Myocyte (in vitro differentiated cells): ENCODE results near the gene KDM3B. TPM values are rescaled to one million over a fixed set of nuclear protein-coding genes. Genes with fewer than 3 reads are reported as not detected.
A peak's percentile ranks its signal among the peaks of the same experiment; 100 is the strongest.

Source experiments
- DNase-seq: peaks from one replicate; pipeline ENCODE4 v3.0.0-alpha.2; 2012; ENCODE audit warnings: low read depth
- total RNA-seq: library from RNA; depleted of rRNA; stranded (reverse); fragments of >200 nt; gene quantifications from 2 replicates; pipeline ENCODE4 v1.2.3, GENCODE V29; 2014

KDM3B gene
- total RNA-seq, 1 donor from 2014 or later, result 33.3 TPM

DNA sequence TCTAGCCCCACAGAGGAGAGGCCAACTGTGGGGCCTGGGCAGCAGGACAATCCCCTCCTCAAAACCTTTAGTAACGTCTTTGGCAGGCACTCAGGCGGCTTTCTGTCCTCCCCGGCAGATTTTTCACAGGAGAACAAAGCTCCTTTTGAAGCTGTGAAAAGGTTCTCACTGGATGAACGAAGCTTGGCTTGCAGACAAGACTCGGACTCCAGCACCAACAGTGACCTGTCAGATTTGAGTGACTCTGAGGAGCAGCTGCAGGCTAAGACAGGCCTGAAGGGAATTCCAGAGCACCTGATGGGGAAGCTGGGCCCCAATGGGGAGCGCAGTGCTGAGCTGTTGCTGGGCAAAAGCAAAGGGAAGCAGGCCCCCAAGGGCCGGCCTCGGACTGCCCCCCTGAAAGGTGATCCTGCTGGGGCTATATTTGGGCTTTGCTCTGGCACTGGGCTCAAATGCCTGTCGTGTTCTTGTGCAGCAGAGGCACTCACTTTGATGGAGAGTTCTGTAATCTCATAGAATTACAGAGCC, 39.4 kb downstream of the KDM3B start:
- DNase-seq, result peak; percentile 90

DNA sequence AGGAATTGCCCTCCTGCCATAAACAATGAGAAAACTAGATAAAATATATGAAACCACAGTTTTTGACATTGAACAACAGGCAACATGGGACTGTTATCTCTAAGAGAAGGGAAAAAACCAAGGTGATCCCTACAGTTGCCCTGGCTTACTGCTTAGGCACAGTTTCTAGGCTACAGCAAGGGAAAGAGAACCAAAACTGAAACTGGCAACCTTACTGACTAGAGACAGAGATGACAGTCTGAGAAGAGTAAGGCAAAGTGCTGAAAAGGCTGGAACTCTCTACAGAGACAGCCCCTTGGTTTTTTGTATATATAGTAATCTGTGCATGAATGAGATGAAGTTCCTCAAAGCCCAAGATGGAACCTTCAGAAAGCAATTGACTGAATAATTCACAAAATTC, 50.2 kb downstream of the KDM3B start:
- DNase-seq, result no peak

DNA sequence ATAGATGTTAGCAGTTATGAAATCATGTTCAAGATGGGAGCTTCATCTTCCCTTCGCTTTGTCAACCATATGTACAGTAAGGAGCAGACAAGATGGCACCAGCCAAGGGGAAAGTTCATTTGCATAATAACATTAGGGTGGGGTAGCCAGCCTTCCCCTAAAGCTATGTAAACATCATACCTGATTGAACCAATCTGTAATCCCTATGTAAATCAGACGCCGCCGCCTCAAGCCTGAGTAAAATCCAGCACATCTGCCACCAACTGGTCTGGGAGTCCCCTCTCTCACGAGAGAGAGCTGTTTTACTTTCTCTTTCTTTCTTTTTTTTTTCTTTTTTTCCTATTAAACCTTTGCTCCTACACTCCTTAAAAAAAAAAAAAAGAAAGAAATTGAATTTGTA, 55.5 kb downstream of the KDM3B start:
- no peak for DNase-seq

DNA sequence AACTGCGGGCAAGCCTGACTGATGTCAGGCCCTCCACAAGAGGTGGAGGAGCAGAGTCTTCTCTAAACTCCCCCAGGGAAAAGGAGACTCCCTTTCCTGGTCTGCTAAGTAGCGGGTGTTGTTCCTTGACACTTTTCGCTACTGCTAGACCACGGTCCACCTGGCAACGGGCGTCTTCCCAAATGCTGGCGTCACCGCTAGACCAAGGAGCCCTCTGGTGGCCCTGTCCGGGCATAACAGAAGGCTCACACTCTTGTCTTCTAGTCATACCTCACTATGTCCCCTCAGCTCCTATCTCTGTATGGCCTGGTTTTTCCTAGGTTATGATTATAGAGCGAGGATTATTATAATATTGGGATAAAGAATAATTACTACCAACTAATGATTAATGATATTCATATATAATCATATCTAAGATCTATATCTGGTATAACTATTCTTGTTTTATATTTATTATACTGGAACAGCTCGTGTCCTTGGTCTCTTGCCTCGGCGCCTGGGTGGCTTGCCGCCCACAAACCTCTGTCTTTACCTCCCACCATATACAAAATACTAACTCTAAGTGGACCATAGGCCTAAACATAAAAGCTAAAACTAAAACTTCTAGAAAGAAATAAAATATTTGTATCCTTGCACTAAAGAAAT, 58.6 kb downstream of the KDM3B start:
- DNase-seq, result peak; percentile 19

DNA sequence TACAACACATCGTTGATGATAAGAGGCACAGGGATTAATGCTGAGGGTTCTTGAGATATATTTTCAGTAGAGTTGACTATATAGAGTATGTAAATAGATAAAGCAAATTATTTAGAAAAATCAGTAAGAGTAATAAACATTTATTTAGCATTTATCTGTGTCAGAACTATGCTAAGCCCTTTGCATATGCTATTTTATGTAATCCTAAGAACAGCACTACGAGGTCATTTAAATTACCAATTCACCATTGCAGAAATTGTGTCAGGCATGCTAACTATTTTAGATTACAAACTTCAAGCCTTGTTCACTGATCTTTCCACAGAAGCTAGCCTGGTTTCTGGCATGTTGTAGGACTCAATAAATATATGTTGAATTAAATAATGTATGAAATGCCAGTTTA, 66.0 kb downstream of the KDM3B start:
- no peak for DNase-seq

DNA sequence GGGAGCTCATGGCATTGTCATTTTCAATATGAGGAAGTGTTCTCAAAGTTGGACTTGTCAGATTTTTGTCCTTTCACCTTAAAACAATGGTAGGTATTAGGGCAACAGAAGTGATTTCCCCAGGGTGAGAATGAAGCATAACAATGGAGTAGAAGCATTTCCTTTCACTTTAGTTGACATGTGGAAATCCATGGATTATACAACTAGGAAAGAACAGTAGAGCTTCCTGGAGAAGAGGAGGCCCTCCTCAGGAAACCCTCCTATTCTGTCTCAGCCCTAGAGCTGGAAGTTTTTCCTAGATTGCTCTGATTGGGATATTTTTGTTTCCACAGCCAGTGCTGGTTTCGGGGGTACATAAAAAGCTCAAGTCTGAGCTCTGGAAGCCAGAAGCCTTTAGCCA, 72.6 kb downstream of the KDM3B start:
- DNase-seq, result no peak

DNA sequence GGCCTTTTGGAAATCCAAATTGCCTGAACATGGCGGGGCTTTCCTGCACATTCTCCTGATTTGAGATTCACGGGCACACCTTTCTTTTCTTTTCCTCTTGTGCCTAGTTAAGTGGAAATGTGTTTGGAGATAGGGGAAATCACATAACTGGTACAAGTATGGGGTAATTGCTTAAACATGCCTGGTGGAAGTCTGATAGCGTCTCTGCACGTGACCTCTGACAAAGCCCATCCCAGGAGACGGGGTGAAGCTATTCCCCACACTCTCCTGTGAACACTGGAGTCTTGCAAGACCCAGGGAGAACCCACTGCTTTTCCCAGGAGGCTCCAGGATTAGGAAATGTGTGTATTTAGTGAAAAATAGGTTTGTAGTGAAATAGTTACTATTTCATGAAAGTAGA, 83.5 kb downstream of the KDM3B start:
- no peak for DNase-seq

DNA sequence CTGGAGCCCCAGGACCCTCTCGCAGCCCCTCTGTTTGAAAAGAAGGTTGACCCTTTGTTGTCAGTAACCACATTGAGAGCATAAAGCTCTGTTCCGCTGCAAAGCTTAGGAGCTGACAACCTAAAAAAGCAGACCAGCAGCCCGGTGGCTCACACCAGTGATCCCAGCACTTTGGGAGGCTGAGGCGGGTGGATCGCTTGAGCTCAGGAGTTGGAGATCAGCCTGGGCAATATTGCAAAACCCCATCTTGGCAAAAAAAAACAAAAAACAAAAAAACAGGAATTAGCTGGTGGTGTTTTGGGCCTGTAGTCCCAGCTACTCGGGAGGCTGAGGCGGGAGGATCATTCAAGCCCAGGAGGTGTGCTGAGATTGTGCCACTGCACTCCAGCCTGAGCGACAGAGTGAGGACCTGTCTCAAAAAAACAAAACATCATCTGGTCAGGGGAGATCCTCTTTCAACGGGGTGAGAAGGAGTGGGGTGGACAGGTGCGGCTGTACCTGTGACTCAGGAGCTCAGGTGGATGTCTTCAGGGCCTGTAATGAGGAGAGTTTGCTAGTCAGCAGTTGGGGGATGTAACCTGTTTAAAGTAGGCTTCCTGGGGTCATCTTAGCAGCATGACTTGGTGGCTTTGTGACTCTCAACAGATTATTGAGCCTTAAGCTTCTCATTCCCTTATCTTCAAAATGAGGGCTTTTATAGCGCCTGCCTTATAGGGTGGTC, 85.7 kb downstream of the KDM3B start:
- DNase-seq, result no peak

DNA sequence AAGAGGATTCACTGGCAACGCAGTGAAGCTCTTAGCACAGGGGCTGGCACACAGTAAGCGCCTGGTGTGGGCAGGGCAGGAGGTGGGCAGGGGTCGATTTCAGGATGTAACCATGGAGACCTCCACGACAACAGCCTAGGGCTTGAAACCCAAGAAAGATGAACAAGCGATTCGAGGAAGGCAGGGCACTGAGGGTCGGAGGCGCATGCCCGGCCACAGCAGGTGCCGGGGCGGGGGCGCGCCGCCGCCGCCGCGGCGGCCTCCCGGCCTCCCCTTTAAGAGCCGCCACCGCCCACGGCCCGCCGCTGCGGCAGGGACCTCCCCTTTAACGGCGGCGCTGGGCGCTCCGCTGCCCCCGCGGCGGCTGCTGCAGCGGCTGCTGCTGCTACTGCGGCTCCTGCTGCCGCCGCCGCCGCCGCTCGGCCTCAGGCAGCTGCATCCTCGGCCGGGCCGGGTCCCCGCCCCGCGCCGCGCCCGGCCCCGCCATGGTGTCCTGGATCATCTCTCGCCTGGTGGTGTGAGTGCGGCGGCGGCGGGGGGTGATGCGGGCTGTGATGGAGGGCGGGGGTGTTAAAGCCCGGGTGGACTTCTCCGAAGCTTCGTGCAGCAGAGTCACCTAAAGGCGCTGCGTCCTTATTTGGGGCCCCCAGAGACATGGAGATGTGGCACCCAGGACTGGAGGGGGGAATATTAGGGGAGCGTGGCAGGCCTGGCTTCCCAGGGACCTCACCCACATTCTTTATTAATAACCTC, 86.4 kb downstream of the KDM3B start, which contains the start of gene REEP2:
Gene REEP2 (plus strand): TSS at position 334 of the 753 bp plus-strand sequence. CDS start 152 bp downstream, at position 486.
- peak; percentile 74 for DNase-seq

DNA sequence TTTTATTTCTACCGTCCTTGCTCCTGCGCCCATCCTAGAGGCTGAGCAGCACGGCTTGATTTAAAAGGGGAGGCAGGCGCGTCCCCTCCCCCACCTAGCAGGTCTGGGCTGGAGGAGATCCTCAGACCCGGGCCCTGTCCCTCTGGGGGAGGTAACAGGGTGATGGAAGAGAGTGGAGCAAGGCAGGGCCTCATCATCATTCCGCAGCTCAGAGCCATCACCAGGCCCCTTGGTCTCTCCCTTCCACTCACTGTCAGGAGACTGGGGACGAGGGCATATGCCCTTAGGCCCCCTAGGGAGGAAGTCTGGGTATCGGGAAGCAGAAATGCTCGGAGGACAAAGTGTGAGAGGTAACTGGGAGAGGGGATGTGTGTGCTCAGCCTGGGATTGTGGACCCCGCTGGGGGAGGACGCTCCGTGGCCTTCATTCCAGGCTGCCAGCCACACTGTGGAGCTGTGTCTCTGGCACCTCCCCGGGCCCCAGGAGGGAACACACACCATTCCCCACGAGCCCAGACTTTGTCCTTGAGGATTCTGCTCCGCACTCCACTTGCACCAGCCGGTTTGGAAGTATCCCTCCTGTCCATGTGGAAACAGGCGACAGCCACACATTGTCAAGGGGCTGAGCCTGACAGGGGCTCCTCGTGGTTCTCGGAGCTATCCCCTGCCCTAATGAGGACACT, 87.1 kb downstream of the KDM3B start:
- peak; percentile 11 for DNase-seq

DNA sequence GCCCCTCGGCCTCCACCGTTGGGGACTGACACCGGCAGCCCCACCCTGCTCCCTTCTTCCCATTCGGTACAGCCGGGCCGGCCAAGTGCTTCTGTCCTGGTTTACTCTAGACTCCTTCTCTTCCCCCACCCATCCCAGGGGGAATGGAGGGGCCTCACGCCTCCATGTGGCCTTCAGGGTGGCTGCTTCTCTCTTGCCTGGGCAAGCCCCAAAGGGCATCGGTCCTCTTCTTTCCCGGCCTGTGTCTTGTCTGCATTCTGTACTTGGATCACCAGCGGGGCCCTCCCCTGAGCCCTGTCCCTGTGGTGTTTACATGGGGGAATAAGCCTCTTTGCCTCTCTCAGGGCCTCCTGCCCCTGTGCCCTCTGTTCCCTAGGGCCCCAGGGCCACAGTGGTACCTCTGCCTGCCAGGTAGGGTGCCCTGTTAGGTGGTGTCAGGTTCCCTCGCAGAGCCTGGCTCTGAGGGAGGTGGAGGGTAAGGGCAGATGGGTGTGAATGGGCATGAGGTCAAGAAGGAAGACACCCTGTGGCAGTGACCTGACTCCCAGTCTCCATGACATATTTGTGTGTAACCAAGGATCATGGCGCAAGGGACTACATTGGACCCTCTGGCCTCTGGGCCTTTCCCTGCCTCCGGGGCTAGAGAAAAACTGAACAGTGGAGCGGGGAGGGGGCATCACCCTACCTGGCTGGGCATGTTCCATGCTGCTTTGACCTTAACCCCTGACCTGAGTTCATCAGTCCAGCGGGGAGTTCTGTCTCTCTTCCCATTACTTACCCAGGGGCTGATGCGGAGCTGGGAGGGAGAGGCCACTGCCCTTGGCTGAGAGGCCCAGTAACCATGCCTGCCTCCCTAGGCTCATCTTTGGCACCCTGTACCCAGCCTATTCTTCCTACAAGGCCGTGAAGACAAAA, 87.9 kb downstream of the KDM3B start:
- DNase-seq, result no peak

DNA sequence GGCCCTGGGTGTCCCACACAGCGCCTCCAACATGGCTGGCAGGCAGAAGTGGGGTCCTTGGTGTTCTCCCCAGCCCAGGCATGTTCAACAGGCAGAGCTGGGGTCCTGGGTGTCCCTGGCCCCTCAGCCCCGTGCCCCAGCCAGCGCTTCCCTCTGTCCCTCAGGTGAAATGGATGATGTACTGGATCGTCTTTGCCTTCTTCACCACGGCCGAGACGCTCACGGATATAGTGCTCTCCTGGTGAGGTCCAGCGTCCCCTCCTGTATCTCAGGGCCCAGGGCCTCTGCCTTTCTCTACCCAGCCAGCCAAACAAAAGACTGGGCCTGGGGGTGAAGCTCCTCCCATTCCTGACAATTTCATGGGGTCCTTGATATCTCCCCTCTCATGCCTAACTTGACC, 88.7 kb downstream of the KDM3B start:
- no peak for DNase-seq

DNA sequence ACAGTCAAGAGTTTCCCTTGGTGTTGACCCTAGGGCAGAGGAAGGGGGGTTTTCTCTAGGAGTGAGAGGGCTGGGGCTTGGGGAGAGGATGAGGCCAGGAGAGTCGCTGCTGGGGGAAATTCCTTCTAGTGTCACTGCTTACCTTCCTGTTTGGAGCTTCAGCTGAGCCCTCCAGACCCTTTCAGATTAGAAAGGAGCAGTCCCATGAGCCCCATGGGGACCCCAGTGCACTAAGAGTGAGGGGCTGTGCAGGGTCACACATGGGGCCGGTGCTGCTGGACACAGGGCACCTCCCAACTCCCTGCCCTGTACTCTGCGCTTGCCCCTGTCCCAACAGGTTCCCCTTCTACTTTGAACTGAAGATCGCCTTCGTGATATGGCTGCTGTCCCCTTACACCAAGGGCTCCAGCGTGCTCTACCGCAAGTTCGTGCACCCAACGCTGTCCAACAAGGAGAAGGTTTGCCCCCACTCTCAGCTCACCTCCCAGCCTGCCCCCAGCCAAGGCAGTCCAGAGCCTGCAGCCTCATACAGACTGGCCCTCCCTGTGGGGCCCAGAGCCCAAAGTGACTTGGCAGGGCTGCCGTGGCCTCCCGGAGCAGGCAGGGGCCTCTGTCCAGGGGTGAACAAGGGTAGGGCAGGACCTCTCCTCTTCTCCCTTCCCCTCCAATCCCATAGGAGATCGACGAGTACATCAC, 91.7 kb downstream of the KDM3B start:
- DNase-seq, result no peak

DNA sequence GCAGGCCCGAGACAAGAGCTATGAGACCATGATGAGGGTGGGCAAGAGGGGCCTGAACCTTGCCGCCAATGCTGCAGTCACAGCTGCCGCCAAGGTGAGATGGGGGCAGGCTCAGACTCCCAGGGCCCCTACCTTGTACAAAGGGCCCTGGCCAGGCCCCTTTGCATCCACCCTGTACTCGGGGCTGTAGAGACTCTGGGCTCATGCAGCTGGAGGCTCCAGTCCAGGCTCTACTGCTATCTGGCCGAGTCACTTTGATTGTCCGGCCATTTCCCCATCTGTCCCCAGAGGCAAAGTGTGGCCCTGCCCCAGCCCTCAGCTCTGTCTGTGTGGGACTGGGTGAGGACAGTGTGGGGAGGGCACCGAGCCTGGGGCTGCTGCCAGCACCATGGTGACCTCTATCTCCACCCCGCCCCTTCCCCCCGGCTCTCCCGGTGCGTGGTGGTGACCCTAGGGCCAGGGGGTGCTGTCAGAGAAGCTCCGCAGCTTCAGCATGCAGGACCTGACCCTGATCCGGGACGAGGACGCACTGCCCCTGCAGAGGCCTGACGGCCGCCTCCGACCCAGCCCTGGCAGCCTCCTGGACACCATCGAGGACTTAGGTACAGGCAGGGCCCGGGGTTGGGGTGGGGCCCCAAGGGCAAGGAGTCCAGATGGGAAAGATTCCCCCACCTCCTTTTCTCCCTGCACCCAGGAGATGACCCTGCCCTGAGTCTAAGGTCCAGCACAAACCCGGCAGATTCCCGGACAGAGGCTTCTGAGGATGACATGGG, 92.5 kb downstream of the KDM3B start:
- DNase-seq, result no peak

DNA sequence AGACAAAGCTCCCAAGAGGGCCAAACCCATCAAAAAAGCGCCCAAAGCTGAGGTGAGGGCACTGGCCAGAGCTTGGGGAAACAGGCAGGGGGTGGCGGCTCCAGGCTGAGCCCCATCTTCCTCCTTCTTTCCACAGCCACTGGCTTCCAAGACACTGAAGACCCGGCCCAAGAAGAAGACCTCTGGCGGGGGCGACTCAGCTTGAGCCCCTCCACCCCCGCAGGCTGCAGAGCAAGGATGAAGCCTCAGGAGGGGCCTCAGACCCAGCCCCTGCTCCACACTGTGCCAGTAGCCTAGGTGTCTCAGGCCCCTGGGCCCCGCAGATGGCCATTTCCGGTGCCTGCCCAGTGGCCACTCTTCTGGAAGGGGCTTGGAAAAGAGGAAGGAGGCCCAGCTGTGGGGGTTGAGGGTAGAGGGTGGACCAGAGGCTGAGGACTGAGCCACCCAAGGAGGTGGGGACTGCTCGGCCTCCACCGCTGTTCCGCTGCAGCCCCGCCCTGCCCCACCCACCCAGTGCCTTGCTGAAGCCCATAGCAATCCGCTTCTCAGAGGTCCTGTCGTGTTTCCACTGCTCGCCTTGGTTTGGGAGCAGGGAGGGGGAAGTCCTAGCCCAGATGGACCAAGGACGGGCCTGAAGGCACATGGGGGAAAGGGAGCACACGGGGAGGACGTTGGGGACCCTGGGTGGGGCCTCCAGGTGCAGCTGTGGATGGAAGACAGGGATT, 93.2 kb downstream of the KDM3B start:
- DNase-seq, result no peak

DNA sequence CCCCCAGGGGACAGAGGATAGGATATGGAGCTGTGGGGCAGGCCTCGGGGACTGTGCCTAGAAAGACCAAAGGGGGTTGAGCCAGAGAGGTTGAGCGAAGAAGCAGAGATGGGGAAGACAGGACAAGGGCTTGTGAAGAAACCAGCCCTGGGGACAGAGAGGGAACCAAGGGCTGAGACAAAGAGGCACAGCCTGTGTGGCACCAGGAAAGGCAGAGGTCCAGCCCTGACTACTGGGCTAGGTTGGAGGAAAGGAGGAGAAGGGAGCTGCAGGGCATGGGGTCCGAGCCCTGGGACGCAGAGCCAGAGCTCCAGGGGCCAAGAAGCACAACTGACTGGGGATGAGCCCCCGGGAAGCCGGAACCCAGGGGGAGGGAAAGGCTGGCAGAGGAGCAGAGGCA, 95.6 kb downstream of the KDM3B start:
- DNase-seq, result no peak

DNA sequence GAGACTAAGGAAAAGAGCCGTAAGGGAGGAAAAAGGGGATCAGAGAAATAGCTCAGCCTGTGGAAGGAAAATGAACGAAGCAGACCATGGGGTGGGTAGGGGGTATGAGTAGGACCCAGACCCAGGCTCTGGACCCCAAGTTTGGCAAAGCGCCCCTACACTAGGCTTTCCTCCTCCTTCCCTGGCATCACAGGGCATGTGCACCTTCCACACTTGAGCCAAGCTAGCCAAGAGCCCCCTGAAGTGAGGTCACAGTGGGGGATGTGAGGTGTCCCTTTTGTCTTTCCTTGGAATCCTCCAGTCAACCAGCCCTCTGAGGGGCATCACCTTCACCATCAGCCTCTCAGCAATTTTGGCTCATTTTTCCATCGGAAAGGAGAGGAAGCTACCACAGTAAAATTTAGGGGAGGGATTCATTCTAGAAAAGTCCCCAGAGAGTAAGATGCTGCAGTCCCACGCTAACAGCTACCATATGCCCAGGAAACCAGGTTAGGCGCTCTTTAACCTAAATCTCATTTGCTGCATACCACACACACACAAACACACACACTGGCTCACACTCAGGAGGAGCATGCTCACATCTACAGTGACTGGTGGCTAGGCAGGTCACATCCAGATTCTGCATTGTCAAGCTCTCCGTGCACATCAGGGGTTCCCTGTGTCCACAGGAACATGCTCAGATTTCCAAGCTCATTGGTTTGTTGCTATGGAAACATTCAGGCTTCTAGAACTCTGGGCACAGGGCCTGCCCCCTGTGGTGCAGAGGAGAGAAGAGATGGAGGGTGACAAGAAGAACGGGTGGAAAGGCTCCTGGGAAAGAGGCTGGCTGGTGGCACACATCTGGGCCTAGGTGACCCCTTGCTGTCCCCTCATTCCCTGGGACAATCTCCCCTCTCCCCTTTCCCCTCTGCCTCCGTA, 96.3 kb downstream of the KDM3B start:
- peak; percentile 59 for DNase-seq
